Measurements from ENCODE around the gene MEGF11.

DNA sequence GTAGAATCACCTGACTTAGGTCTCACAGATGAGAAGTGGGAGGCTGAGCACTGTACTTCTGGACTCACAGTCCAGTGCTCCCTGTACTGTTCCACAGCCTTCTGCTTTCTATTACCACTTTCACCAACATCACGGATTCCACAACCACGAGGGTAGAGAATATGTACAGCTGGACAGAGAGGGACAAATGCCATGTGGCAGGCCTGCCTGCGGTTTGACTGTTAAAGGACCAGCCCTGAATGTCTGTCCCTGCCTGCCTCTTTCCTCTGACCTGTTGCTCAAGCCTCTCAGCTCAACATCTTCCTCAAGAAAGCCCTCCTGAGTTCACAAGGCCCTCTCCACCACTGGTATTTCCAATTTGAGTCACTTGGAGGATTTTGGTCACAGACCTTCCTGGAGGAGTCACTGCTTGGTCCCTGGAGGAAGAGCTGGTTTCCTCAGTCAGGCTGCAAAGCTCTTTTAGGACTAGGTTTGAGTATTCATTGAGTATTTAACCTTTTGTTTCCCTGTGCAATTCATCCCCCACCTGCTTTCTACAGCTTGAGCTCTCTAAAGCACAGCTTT lies 335.1 kb downstream of the MEGF11 start:
- TF ChIP-seq, protein P1, sequence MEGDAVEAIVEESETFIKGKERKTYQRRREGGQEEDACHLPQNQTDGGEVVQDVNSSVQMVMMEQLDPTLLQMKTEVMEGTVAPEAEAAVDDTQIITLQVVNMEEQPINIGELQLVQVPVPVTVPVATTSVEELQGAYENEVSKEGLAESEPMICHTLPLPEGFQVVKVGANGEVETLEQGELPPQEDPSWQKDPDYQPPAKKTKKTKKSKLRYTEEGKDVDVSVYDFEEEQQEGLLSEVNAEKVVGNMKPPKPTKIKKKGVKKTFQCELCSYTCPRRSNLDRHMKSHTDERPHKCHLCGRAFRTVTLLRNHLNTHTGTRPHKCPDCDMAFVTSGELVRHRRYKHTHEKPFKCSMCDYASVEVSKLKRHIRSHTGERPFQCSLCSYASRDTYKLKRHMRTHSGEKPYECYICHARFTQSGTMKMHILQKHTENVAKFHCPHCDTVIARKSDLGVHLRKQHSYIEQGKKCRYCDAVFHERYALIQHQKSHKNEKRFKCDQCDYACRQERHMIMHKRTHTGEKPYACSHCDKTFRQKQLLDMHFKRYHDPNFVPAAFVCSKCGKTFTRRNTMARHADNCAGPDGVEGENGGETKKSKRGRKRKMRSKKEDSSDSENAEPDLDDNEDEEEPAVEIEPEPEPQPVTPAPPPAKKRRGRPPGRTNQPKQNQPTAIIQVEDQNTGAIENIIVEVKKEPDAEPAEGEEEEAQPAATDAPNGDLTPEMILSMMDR (IDR thresholded peaks at IDR 0.05), result no peak
- no peak for TF ChIP-seq POLR2A (IDR thresholded peaks at IDR 0.05)
